ENCODE data around the gene CHRNB2.

Gene CHRNB2

DNA sequence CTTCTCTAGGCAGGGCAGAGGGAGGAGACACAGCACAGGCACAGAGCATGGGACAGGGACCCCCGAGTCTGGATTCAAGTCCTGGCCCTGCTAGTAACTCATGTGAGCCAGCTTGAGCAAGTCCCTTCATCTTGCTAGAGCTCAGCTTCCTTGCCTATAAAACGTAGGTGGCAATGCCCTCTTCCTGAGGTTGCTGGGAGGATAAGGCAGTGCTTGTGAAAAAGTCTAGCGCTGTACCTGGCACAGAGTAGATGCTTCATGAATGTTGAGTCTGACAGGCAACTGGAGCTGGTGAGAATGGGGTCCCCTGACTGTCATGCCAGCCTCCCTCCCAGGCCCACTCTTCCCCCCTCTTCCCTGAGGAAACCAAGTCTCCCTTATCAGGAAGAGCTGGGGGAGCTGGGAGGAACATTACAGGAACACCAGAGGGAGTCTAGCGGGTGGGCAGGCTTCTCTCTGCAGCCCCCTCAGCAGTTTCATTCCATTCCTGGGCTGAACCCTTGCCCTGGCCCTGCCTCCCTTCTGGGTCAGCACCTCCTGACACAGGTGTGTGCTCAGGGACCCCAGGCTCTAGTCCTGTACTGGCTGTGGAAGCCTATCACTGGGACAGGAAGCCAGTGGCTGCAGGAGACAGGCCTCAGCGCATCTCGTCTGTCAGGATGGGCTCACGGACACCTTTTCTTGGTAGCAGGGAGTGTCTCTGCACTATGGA lies 9.9 kb downstream of the CHRNB2 start:
- DNase-seq (ENCODE audit: low read depth in 1 of 2, low spot score in 1 of 2), result no peak

DNA sequence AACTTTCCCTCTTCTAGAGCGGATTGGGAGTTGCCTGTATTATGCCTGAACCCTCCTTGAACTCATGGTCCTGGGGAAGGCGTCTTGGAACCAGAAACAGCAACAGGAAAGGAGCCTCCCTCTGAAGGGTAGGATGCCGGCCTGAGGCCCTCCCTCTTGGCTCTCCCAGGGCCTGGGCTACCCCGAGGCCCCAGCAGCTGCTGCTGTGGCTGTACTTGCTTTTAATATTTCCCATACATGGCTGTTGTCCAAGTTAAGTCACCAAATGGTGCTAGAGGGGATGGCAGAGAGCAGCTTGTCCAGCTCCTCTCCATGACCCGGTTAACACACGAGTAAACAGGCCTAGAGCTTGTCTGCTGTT lies 10.5 kb downstream of the CHRNB2 start:
- no peak for DNase-seq (ENCODE audit: low read depth in 1 of 2, low spot score in 1 of 2)

DNA sequence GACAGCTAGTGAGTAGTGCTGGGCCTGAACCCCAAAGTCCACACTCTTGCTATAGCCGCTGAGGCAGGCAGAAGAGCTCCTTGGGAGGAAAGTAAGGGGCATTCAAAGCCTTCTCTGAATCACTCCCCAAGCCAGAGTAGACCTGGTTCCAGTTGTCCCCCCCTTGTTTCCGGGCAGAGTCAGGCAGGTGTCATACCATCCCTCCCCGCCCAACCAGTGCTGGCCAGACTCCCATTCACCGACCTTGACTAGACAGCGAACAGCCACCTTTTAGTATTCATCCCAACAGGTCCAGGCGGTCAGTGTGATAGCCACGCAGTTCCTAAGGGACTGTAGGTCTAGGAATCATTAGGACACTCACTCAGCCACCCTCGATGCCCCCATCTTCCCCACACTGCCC lies 11.8 kb downstream of the CHRNB2 start:
- no peak for DNase-seq (ENCODE audit: low read depth in 1 of 2, low spot score in 1 of 2)

DNA sequence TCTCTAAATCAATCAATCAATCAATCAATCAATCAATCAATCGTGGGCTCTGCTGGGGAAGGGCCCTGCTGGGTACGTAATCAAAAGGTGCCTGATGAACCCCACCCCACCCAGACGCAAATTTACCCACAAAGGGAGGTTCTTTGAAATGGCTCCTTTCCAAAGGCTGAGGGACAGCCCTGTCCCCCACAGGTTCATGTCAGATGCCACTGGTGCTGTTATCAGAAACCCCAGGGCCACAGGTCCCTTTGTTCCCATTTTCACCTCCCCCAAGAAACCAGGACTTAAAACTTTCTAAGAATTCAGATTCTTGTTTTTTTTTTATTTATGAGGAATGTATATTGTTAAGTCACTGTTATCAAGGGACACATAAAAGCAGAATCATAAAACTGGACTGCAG lies 14.2 kb downstream of the CHRNB2 start:
- no peak for DNase-seq (ENCODE audit: low read depth in 1 of 2, low spot score in 1 of 2)

DNA sequence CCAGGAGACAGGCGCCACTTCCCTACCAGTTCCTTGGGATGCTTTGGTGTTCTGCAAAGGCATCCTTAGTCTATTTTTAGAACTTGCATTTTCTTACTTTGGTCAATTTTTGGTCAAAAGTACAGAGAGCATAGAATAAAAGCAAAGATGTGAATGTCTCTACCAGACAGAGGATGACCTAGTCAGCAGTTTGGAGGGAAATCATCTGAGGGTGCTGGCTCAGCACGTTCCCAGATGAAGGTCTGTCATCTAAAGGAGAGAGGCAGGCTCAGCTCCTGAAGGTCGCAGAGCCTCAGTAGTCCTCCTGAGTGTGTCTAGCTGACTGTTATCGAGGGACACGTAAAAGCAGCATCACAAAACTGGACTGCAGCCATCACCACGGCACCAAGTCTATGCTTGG lies 15.3 kb downstream of the CHRNB2 start:
- DNase-seq (ENCODE audit: low read depth in 1 of 2, low spot score in 1 of 2), result no peak

DNA sequence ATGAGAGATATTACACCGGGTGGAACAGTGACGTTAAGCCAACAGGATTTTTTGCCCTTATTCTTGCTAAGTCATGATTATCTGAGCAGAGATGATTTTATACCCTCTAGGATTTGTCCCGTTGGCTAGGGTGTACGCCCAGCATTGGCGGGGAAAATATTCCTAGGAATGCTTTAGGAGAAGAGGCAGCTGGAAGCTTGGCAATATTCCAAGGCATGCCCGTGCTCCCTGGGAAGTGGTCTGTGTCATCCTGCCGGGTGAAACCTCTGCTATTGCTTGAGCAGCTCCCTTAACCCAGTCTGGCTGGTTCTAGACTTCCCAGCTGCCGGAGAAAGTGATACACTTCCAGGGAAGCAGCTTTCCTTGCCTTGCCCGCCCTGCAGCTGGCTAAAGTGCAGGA lies 16.2 kb downstream of the CHRNB2 start:
- DNase-seq (ENCODE audit: low read depth in 1 of 2, low spot score in 1 of 2), result no peak

GRCh38 chr1:154584267-154584994 lies 16.9 kb downstream of the CHRNB2 start:
- DNase-seq (ENCODE audit: low read depth in 1 of 2, low spot score in 1 of 2), result no peak

DNA sequence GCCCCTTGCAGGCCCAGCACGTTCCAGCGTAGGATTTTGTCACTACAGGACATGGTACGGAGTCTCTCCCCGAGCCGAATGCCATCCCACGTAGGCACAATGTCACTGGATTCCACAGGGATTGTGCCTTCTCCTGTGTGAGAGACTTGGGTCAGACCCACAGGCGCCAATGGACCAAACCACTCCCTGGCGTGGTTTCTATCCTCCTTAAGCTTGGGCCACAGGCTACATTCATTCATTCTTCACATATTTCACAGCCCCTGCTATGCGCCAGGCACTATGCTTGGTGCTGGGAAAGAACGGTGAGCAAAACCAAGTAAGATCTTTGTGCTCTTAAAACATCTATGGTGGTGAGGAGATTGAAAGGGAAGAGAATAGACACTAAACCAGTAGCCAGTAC lies 18.7 kb downstream of the CHRNB2 start:
- DNase-seq (ENCODE audit: low read depth in 1 of 2, low spot score in 1 of 2), result no peak

- DNase-seq (ENCODE audit: low read depth in 1 of 2, low spot score in 1 of 2), result no peak
Observed at GRCh38 chr1:154586641-154587040, 19.1 kb downstream of the CHRNB2 start.

GRCh38 chr1:154589780-154590179 lies 22.2 kb downstream of the CHRNB2 start:
- no peak for DNase-seq (ENCODE audit: low read depth in 1 of 2, low spot score in 1 of 2)

GRCh38 chr1:154590756-154591155 lies 23.2 kb downstream of the CHRNB2 start:
- DNase-seq (ENCODE audit: low read depth in 1 of 2, low spot score in 1 of 2), result no peak

DNA sequence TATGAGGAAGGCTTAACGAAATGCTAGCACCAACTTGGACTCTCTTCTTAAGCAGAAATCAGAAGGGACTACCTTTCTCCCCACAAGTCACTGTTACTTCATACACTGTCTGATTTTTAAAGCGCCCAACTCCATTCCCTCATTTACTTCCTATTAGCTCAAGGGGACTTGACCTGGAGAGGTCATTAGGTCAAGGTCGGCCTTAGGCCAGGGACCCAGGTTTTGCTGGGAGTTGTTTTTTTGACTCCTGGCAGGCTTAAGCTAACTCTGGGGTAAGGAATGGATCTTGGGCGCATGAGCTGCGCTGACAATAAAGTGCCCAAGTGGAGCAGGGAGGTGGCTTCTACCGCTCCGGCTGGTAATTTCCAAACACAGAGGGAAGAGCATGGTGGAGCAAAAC lies 23.6 kb downstream of the CHRNB2 start:
- DNase-seq (ENCODE audit: low read depth in 1 of 2, low spot score in 1 of 2), result no peak

DNA sequence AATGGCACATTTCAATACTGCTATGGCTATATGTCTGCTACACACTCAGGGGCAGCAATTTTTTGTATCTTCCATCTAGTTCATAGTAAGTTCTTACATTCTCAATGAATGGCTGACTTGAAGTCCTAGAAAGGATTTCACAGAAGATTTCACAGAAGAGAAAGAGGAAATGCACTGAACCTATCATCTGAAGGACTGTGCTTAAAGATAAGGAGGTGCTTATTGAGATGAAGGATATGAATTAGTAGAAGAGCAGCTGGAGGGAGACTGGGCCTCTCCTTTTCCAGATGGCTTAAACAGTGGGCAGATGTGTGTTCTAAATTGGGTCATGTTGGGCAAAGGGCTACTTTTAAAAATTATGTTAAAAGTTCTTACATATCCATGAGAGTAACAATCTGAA lies 25.8 kb downstream of the CHRNB2 start:
- no peak for DNase-seq (ENCODE audit: low read depth in 1 of 2, low spot score in 1 of 2)

DNA sequence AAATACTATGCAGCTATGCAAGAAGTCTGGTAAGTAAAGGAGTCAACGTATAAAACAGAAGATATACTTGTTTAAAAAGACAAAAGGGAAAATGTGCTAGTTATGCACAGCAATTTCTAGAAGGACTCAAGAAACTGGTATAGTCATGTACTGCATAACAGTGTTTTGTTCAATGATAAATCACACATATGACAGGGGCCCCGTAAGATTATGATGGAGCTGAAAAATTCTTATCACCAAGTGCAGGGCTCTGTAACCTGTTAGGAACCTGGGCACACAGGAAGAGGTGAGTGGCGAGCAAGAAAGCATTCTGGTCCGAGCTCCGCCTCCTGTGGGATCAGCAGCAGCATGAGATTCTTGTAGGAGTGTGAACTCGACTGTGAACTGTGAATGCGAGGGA lies 27.2 kb downstream of the CHRNB2 start:
- DNase-seq (ENCODE audit: low read depth in 1 of 2, low spot score in 1 of 2), result no peak

- no peak for DNase-seq (ENCODE audit: low read depth in 1 of 2, low spot score in 1 of 2)
Observed at GRCh38 chr1:154595621-154596020, 28.0 kb downstream of the CHRNB2 start.

- DNase-seq (ENCODE audit: low read depth in 1 of 2, low spot score in 1 of 2), result no peak
Observed at GRCh38 chr1:154598871-154599635, 31.5 kb downstream of the CHRNB2 start.

- DNase-seq (ENCODE audit: low read depth in 1 of 2, low spot score in 1 of 2), result no peak
Observed at GRCh38 chr1:154599658-154600057, 32.1 kb downstream of the CHRNB2 start.

DNA sequence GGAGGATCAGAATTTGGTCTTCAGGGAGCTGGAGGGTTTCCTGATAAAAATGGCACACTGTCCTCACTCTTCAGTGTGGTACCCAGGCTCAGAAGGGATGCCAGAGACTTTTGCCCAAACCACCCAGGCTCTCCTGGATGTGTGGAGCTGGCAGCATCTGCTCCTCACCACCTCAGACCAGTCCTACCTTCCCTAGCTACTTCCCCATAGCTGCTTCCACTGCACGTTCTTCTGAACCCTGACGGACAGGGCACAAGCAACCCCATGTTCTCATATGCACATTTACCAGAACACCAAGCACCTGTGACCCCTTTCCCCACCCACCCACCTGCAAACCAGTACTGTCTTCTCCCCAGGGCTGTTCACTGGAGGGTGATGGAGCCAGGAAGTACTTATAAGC lies 35.7 kb downstream of the CHRNB2 start:
- no peak for DNase-seq (ENCODE audit: low read depth in 1 of 2, low spot score in 1 of 2)

- no peak for DNase-seq (ENCODE audit: low read depth in 1 of 2, low spot score in 1 of 2)
Observed at GRCh38 chr1:154605534-154605933, 38.0 kb downstream of the CHRNB2 start.

DNA sequence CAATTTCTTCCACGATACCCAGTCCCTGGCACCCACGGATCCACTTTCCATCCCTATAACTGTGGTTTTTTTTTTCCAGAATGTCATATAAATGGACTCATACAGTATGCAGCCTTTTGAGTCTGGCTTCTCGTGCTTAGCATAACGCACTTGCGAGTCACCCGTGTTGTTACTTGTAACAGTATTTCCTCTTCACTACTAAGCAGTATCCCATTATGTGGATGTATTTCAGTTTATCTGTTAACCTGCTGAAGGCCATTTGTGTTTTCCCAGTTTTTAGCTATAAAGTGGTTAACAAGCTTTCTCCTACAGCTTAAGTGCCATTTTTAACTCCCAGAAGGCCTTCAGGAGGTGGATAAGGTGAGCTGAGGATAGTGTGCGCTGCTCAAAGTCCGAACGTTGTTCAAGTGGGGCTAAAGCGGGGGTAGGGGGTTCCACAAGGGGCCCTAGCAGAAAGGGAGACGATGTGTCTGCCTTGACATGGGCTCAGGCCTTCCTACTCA lies 39.6 kb downstream of the CHRNB2 start:
- DNase-seq (ENCODE audit: low read depth in 1 of 2, low spot score in 1 of 2), result no peak

GRCh38 chr1:154607609-154608396 lies 40.2 kb downstream of the CHRNB2 start, which contains the start of gene ADAR:
Gene ADAR (minus strand): TSS chr1:154608186. CDS start chr1:154608006, 180 bp downstream.
- peak; percentile 77 to 78 for DNase-seq (ENCODE audit: low read depth in 1 of 2, low spot score in 1 of 2)
